Endothelial cell (in vitro differentiated cells): ENCODE data around the gene H2BK1. TPM values are rescaled to one million over a fixed set of nuclear protein-coding genes. Genes with fewer than 3 reads are reported as not detected.

Experiments
- DNase-seq: peaks from one replicate; pipeline ENCODE4 v3.0.0; 2021; ENCODE audit warnings: low spot score
- H3K27ac Mint-ChIP-seq: one replicate; pipeline ENCODE4 v1.8.0; 2021; ENCODE audit warnings: mixed read lengths, inconsistent platforms; ENCODE audit not compliant: unreplicated experiment
- H3K27me3 Mint-ChIP-seq: one replicate; pipeline ENCODE4 v1.8.0; 2021; ENCODE audit warnings: mild to moderate bottlenecking, moderate library complexity, mixed read lengths, inconsistent platforms; ENCODE audit not compliant: unreplicated experiment
- H3K36me3 Mint-ChIP-seq: one replicate; pipeline ENCODE4 v1.8.0; 2021; ENCODE audit warnings: mild to moderate bottlenecking, low read depth, mixed read lengths, inconsistent platforms; ENCODE audit not compliant: unreplicated experiment
- H3K4me1 Mint-ChIP-seq: one replicate; pipeline ENCODE4 v1.8.0; 2021; ENCODE audit warnings: mild to moderate bottlenecking, mixed read lengths, inconsistent platforms; ENCODE audit not compliant: unreplicated experiment
- H3K4me3 Mint-ChIP-seq: one replicate; pipeline ENCODE4 v1.8.0; 2021; ENCODE audit warnings: mild to moderate bottlenecking, mixed read lengths, inconsistent platforms; ENCODE audit not compliant: unreplicated experiment
- H3K9me3 Mint-ChIP-seq: one replicate; pipeline ENCODE4 v1.8.0; 2021; ENCODE audit warnings: mixed read lengths, inconsistent platforms; ENCODE audit not compliant: unreplicated experiment
- CTCF ChIP-seq: fragments of 200-600 bp; sonication (generic); IDR thresholded peaks from one replicate; pipeline ENCODE4 v1.5.0; 2021; ENCODE audit warnings: antibody characterized with exemption; ENCODE audit not compliant: unreplicated experiment
- total RNA-seq: library from RNA; stranded (reverse); fragmentation: NEBNext Ultra II Directional; extraction: Animal tissue kit (Norgen Biotek cat#: 25700); gene quantifications from one replicate; pipeline ENCODE4 v1.2.1, GENCODE V29; 2021; ENCODE audit not compliant: unreplicated experiment

H2BK1 gene
- total RNA-seq, 1 donor from 2014 or later: not detected

- Mint-ChIP-seq H3K27ac (no peak overlapping the region), H3K4me3 (no peak overlapping the region), H3K4me1 (peaks cover 10% of the 10 kb centered on the region), H3K9me3 (no peaks in the 10 kb centered on the region), H3K36me3 (peaks cover 14% of the 10 kb centered on the region), H3K27me3 (peaks cover 14% of the 10 kb centered on the region)
- no peak for TF ChIP-seq CTCF
- no peak for DNase-seq
Observed at GRCh38 chr7:151239837-151240459, 29.7 kb upstream of the H2BK1 start.

GRCh38 chr7:151238924-151239836 is 28.9 kb upstream of the H2BK1 start:
- Mint-ChIP-seq H3K9me3 (no peaks in the 10 kb centered on the region), H3K27me3 (peaks cover 8% of the 10 kb centered on the region), H3K4me3 (no peak overlapping the region), H3K36me3 (peaks cover 14% of the 10 kb centered on the region), H3K27ac (no peak overlapping the region), H3K4me1 (peaks cover 6% of the 10 kb centered on the region)
- TF ChIP-seq CTCF: no peak
- no peak for DNase-seq

GRCh38 chr7:151238190-151238810 is 28.0 kb upstream of the H2BK1 start:
- TF ChIP-seq CTCF: no peak

GRCh38 chr7:151237244-151238189 is 27.2 kb upstream of the H2BK1 start:
- H3K36me3 Mint-ChIP-seq: peaks cover 14% of the 10 kb centered on the region
- DNase-seq: no peak
- TF ChIP-seq CTCF: no peak
- peaks cover 13% of the 10 kb centered on the region for H3K4me1 Mint-ChIP-seq
- peaks cover 15% of the 10 kb centered on the region for H3K27me3 Mint-ChIP-seq
- H3K27ac Mint-ChIP-seq: no peak overlapping the region
- no peaks in the 10 kb centered on the region for H3K9me3 Mint-ChIP-seq
- H3K4me3 Mint-ChIP-seq: no peak overlapping the region

More at GRCh38 chr7:151238190-151238810, 28.0 kb upstream of the H2BK1 start:
- Mint-ChIP-seq H3K4me3 (no peak overlapping the region), H3K9me3 (no peaks in the 10 kb centered on the region), H3K4me1 (peaks cover 13% of the 10 kb centered on the region), H3K27me3 (peaks cover 12% of the 10 kb centered on the region), H3K27ac (no peak overlapping the region), H3K36me3 (peaks cover 14% of the 10 kb centered on the region)
- no peak for DNase-seq
